ENCODE results near the gene MYADML2.
"Not testable (repeated sequence)": the region's sequence is repeated elsewhere in the genome, so short reads cannot be mapped to it uniquely, and the experiment has no call there.

Gene MYADML2, protein sequence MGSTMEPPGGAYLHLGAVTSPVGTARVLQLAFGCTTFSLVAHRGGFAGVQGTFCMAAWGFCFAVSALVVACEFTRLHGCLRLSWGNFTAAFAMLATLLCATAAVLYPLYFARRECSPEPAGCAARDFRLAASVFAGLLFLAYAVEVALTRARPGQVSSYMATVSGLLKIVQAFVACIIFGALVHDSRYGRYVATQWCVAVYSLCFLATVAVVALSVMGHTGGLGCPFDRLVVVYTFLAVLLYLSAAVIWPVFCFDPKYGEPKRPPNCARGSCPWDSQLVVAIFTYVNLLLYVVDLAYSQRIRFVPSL

DNA sequence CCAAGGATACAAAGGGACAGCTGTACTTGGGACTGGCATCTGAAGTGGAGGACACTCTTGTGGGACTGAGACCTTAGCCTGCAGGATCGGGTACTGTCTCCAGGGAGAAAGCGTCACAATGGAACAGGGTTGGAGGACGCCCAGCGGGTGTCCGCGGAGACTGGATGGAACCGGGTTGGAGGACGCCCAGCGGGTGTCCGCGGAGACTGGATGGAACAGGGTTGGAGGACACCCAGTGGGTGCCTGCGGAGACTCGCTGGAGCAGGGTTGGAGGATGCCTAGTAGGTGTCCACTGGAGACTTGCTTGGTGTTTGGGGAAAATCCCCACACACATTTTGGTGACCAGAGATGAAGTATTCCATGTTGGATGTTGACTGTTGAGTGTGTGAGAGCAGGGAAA lies at the start of gene MYADML2:
Gene MYADML2, minus strand, starts transcription at position 45 of the 400 bp plus-strand sequence. CDS start 5,492 bp downstream, outside the sequence.
- no peak for DNase-seq (ENCODE audit: low read depth in 2 of 2)

DNA sequence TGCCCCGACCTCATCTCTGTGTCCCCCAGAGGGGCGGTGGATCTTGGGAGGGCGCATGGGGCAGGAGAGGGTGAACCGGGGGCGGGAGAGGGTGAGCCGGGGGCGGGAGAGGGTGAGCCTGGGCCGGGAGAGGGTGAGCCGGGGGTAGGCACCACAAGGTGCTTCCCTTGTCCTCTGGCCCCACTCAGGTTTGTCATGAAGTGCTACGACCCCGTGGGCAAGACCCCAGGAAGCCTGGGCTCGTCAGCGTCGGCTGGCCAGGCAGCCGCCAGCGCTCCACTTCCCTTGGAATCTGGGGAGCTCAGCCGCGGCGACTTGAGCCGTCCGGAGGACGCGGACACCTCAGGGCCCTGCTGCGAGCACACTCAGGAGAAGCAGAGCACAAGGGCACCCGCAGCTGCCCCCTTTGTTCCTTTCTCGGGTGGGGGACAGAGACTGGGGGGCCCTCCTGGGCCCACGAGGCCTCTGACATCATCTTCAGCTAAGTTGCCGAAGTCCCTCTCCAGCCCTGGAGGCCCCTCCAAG lies 49.3 kb upstream of the MYADML2 start:
- no peak for DNase-seq (ENCODE audit: low read depth in 2 of 2)

DNA sequence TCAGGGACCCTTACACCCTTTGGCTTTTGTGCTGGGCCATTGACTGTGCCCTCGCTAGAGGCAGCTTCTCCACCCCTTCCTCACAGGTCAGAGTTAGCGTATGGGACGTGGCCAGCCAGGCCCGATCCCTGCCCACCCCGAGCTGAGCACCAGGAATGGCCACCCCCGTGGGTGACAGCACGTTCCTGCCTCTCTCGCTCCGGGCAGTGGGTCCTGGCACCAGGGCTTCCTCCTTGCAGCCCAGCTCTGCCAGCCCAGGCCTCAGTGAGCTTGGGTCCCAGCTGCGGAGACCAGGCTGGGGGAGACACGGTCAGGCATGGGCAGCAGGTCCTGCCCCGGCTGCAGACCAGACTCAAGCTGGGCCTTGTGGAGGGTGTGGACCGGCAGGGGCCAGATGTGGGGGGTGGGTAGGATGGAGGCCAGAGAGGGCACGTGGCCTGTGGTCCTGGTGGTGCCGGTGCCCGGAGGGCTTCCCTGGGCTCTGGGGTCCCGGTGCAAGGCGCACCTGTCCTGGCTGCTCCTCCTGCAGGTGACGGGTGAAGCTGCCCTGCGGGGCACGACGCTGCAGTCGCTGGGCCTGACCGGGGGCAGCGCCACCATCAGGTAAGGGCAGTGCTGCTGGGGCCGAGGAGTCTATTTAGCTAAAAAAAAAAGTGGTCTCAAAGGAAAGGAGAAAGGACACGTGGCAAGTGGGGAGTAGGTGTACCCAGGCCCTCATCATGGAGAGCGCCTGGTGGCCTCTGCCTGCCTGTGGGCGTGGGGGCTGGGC lies 48.6 kb upstream of the MYADML2 start:
- no peak for DNase-seq (ENCODE audit: low read depth in 2 of 2)

DNA sequence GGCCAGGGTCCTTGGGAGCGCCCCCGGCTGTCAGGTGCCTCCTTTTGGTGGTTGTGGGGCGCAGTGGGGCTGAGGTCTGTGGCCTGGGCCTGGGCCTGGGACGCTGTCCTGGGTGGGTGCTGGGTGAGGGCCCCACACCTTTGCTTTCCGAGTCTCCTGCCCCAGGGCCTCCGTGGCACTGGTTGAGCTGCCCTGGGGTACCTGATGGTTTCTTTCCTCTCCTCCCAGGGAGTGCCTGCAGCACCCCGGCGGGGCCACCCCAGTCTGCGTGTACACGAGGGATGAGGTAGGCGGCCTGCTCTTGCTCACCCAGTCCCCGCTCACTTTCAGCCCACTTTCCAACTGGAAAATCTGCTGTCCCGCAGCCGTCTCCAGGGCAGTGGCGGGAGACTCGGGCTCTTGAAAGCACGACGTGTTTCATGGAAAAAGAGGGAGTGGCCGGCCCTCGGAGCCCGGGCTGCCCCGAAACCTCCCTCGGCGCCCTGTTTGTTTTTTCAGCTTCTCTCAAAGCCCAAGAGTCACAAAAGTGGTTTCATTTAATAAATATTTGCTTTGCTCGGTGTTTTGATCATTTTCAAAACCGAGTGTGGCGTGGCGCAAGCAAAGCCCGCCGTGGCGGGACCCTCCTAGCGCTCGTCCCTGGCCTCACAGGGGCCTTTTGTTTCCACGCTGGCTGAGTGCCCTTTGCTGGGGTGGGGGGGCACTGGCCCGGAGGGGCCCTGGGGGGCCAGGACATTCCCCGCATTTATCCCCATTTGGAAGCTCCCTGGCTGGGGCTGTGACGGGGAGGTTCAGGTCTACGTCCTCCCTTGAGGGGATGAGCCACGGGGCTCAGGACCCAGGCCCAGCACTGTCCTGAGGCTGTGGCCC lies 47.8 kb upstream of the MYADML2 start:
- no peak for DNase-seq (ENCODE audit: low read depth in 2 of 2)

DNA sequence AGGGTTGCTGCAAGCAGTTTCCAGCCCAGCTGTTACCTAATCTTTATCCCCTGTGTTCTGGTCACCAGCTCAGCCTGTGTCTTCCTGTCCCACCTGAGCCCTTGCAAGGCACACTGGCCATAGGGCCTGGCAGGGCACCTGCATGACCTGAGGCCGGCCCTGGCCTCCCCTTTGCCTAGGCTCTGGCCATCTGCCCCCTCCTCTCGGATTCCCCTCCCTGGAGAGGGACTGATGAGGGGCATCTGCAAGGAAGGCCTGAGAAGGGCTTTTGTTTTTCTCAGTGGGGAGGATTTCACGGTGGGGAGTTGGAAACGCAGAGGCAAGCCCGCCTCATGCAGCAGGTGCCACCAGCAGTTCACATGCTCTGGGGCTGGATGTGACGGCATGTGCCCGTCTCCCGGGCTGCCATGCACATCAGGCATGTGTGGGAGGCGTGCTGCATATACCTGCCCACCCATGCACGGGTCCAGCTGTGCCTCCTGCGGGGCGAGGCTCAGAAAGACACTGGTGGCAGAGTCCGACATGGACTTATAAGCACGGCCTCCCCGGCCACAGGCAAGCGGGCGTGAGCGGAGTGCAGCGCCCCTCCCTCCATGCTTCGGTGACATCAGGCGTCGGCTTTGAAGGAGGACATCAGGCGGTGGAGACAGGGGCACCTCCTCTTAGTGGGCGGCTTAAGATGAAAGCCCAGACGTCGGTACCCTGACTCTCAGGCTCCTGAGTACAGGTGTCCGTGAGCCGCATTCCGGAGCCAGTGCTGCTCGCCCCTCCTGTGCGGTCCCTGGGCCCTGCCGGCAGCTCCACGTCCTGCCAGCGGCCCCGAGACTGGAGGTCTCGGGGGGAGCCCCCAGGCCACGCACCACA lies 46.9 kb upstream of the MYADML2 start:
- DNase-seq (ENCODE audit: low read depth in 2 of 2), result no peak

DNA sequence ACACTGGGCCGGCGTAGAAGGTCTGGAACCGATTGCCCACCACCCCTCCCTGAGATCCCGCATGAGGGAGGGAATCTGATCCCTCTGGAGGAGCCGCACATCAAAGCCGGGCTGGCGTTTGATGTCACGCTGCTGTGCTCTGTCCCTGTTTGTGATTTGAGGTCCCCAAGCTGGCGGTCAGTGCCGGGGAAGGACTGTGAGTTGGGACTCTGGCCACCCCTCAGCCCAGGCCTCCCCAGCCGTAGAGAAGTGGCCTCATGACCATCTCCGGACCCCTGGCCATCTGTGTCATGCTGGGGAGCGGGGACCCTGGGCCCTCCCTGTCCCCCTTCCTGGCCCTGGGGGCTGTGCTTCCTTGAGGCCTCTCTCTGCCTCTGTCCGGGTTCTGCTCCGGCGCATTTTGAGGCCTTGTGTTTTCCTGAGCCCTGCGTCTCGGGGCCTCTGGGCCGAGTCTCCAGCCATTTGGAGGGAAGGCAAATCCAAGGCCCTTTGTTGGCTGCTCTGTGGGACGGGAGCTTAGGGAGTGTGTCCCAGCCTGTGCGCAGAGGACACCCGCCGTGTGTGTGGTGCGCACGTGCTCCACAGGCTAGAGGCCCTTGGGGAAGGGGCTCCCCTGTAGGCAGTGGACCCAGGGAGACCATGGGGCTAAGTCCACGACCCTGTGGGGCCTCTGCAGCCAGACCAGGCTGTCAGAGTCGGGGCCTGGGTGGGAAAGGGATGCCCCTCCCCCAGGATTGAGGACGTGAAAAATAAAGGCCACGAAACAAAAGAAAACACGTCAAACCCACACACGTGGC lies 45.5 kb upstream of the MYADML2 start:
- no peak for DNase-seq (ENCODE audit: low read depth in 2 of 2)

DNA sequence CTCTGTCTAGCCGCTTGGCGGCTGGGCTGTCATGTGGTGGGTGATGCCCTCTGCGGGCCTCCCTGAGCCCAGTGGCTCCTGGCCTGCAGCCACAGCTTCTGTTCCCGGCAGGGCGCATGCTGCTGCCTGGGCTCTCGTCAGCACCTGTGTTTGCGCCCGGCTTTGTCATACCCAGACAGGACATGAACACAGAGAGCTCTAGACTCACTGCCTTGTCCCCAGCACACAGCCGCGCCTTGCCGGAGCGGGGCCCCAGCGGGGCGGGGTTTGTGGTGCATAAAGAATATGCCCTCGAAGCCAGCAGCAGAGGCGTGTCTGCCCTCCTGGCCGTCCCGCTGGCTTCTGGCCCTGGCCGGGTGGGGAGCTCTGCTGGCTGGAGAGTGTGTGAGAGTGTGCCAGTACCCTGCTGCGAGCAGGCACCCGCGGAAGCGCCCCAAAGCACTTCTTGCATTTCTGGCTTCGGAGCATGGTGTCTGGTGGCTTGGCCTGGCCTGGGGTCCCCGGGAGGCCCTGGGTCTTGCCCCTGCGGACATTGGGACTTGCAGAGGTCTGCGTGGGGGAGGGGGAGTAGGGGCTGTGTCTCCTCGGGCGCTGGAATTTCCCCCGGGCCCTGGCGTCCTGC lies 44.8 kb upstream of the MYADML2 start:
- no peak for DNase-seq (ENCODE audit: low read depth in 2 of 2)

DNA sequence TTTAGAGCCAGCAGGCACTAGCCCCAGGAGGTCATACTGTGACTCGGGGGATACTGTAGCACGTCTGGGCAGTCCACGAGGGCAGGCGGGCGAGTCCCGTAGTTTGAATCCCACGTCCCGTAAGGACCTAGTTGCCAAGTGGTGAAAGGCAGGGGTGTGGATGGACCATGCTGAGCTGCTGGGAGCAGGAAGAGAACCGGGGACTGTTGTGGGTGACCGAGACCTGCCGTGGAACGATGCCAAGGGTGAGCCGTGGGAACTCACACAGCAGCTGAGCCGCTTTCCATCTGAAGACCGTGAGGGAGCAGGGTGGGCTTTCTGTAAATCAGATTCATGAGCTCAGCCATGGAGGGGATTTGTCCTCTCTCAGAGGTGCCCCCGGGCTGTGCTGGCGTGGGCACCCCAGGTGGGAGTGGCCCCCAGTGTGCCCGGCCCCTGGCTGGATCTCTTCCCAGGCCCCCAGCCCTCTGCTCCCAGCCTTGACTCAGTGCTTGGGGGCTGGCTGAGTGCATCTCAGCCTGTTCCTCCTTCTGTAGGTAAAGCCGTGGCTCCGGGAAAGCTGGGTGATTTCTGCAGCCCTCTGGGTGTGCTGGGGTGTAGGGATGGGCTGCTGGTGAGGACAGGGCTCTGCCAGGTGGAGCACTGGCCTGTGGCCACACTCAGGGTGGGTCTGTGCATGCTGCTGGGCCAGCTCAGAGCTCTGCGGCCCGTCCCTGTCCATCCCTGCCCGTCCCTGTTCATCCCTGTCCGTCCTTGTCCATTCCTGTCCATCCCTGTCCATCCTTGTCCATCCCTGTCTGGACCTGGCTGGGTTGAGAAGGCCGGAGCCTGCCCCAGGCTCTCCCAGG lies 44.0 kb upstream of the MYADML2 start:
- DNase-seq (ENCODE audit: low read depth in 2 of 2), result no peak

DNA sequence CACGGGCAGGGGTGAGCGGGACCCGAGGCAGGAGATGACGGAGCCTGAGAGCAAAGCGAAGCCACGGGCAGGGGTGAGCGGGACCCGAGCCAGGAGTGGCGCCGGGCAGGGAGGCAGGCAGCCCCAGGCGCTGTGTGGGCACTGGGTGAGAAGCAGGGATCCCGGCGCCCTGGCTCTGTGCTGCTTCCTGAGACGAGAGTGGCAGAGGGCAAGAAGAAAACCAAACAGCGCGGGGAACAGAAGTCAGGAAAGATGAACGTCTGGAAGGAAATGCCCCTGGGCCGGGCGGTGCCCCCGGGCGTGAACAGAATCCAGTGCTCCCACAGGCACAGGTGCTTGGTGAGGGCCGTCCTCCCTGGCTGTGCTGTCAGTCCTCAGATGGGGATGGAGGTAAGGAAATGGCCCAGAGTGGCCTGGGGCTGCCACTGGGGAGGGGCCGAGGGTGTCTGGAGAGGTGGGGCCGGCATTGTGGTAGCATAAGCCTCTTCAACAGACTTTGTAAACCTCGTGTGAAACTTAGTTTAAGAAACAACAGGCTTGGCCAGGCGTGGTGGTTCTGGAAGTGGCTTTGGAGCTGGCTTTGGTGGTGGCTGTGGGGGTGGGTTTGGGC lies 40.2 kb upstream of the MYADML2 start:
- no peak for DNase-seq (ENCODE audit: low read depth in 2 of 2)

DNA sequence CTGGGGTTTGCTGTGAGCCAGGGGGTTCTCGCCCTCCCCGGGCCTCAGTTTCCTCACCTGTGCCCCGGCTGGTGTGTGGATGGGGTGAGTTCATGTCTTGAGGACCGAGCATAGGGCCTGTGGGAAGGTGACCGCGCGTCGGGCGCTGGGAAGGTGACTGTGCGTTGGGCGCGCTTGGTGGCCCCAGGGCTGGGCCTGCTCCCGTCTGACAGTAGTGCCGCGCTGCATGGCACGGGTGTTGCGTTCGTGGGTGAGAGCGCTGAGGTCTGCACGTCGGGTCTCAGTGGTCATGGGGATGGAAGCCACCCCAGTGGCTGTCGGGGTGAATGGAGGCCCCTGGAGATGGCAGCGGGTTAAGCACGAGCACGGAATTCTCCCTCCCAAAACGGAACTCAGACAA lies 39.6 kb upstream of the MYADML2 start:
- no peak for DNase-seq (ENCODE audit: low read depth in 2 of 2)

DNA sequence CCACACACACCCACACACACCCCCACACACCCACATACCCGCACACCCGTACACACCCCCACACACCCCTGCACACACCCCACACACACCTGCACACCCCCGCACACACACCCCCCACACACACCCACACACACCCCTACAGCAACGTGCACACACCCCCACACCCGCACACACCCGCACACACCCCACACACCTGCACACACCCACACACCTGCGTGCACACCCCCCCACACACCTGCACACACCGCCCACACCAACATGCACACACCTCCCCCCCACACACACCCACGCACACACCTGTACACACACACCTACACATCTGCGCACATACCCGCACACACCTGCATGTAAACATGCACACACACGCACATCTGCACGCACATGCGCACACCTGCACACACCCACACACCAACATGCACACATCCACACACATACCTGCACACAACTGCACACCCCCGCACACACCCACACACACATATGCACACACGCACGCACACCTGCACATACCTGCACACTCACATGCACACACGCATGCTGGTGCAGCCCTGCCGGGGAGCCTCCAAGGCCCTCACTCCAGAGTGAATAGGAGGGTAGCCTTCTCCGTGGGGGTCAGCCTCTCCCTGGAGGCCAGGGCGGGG lies 37.9 kb upstream of the MYADML2 start:
- no peak for DNase-seq (ENCODE audit: low read depth in 2 of 2)

DNA sequence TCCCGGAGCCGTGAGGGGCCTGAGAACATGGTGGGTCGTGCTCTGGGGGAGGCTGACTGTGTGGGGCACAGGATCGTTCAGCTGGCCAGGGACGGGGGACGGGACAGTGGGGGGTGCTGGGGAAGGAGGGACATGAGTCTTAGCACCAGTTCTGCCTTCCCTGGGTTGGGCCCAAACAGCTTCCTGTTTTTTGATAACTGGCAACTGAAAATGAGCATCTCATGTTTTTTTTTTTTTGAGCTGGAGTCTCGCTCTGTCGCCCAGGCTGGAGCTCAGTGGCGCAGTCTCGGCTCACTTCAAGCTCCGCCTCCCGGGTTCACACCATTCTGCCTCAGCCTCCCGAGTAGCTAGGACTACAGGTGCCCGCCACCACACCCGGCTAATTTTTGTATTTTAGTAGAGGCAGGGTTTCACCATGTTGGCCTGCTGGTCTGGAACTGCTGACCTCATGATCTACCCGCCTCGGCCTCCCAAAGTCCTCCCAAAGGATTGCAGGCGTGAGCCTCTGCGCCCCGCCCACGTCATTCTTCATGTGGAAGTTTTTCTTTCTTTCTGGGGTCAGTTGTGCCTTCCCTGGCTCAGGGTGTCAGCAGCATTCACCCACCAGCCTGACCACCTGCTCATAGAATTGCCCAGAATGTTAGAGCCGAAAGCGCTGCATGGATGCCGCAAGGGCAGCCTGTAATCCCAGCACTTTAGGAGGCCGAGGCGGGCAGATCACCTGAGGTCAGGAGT lies 36.8 kb upstream of the MYADML2 start:
- DNase-seq (ENCODE audit: low read depth in 2 of 2), result no peak

DNA sequence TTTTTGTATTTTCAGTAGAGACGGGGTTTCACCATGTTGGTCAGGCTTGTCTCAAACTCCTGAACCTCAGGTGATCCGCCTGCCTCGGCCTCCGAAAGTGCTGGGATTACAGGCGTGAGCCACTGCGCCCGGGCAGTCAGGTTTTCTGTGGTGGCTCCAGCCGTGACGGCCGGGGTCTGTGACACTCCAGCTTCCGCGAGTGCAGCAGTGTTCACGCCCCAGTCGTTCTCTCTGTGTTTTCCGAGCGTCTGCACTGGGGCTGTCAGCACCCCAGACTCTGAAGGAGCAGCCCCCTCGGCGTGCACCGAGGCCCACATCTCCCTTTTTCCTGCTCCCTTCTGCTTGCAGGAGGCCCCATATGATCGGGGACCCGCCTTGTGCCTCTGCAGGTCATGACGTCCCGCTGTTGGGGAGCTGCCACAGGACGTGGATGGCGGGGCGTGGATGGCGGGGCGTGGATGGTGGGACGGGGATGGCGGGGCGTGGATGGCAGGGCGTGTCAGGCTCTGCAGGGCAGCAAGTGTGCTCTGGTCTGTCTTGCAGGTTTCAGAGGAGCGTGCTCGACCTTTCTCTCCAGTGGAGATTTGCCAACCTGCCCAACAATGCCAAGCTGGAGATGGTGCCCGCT lies 36.1 kb upstream of the MYADML2 start:
- DNase-seq (ENCODE audit: low read depth in 2 of 2), result no peak

DNA sequence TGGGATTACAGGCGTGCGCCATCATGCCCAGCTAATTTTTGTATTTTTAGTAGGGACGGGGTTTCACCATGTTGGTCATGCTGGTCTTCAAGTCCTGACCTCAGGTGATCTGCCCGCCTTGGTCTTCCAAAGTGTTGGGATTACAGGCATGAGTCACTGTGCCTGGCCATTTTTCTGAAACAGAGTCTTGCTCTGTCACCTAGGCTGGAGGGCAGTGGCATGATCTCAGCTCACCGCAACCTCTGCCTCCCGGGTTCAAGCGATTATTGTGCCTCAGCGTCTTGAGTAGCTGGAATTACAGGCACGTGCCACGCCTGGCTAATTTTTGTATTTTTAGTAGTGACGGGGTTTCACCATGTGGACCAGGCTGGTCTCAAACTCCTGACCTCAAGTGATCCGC lies 34.5 kb upstream of the MYADML2 start:
- DNase-seq (ENCODE audit: low read depth in 2 of 2), result not testable (repeated sequence)

DNA sequence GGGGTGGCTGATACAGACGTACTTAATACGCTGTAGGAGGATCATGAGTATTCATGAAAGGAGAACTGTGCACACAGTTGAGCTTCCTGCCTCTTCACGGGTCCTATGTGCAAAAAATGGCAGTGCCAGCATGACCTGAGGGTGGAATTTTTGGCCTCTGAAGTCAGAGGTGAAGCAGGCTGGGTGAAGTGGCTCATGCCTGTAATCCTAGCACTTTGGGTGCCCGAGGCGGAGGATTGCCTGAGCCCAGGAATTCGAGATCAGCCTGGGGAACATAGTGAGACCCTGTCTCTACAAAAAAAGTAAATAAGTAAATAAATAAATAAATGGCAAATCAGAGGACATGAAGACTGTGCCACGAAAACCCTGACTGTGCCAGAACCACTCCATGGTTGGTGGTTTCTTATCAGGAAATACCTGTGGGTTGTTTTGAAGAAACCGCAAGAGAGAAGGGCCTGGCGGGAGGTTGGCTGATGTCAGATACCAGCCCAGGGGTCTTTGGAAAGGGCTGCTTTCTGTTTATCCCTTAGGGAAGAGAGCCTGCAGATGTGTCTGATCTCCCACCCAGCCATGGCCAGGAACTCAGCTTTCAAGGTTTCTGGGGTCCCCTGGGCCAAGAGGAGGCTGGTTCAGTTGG lies 33.8 kb upstream of the MYADML2 start:
- no peak for DNase-seq (ENCODE audit: low read depth in 2 of 2)

DNA sequence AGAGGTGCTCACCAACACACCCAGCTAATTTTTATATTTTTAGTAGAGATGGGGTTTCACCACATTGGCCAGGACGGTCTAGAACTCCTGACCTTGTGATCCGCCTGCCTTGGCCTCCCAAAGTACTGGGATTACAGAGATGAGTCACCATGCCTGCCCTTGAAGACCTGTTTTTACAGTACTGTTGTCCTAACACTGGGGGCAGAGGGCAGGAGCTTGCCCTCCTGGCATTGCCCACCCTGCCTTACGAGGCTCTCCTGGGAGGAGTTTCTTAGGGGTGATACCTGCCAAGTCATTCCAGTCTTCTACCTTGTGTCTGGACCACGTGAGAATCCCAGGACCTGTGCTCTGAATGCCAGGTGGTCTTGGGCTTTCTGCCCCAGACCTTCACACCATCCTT lies 33.1 kb upstream of the MYADML2 start:
- DNase-seq (ENCODE audit: low read depth in 2 of 2), result no peak

All from activated CD4-positive, alpha-beta T cell treated with anti-CD3 and anti-CD28 coated beads for 24 hours (primary cell).